ENCODE measurements around the gene FAT1.

The FAT1 gene

DNA sequence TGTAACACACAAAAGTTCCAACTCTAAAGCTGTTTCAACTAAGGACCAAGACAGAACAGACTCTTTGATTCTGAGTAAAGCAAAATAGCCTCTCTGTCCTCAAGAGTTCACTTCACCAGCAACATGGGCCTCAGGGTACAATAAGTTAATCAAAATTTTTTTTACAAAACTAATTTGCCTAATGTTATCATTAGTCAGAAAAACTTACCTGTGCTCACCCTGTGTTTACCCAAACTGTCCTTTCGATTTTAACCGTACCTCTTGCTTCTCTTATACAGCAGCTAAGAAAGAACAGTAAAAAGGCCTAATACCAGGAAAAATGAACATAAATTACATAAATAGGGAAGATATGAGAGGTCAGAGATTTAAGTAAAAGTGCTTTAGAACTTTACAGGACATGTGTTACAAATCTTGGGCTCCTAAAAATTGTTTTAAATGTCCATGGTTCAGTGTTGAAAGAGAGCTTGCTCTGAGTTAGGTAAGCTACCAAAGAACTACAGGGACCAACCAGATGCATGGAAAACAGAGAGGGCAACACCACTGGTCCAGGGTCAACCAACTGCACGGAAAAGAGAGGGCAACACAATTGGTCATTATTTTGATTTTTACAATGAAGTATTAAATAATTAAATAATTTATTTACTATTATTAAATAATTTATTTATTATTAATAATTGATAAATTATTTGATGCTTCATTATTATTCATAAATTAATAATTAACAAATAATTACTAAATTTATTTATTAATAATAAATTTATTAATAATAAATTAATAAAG is 73.1 kb downstream of the FAT1 start:
- DNase-seq = no peak

DNA sequence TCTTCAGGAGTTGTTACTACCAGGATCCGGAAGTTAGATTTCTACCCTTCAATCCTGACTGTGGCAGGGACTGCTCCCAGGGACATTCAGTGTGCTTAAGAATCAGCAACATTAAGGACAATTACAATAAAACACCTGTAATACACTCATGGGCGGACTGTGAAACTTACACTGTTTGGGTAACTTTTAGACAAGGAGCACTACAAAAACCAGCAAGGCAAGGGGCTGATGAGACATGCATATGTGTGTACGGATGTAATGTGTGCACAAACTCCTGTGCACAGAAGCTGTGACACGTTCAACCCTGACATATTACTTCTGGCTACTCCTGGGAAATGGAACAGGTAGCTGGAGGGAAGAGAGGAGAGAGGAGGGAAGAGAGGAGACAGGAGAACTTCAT is 75.8 kb downstream of the FAT1 start:
- DNase-seq = no peak

DNA sequence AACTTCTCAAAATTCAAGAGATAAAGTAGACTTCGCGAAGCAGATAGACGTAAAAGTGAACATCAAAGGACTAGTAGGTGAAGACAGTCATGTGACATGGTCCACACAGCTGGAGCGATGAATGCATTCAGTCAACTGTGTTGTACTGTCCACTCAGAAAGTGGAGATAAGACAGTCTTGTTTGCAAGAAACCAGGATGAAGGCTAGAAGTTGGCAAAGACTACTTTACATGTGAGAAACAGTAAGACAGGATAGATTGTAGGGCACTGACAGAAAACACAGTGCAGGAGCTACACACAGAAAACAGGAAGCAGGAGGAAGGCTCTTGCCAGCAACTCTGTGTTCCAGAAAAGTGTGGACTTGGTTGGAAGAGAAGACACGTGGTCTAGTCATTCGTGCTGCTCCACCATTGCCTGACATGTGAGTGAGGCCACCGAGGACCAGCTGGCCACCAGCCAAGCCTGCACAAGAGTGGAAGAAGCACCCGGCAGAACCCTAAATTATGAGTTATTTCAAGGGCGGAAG is 78.9 kb downstream of the FAT1 start:
- peak; percentile 25 for DNase-seq

DNA sequence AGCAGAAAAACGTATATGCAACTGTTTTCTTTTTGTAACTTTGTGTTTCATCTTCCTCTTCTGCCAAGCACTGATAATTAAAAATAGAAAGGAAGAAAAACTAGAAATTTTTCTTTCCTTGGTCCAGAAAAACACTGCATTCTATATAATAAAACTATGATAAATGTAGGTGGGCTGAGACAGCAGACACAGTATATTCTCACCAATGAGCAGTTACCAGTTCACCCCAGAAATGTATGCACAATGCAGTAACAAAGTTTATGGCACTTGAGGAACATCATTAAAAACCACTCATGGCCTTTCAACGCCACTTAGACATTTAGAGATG is 79.4 kb downstream of the FAT1 start:
- DNase-seq = no peak

DNA sequence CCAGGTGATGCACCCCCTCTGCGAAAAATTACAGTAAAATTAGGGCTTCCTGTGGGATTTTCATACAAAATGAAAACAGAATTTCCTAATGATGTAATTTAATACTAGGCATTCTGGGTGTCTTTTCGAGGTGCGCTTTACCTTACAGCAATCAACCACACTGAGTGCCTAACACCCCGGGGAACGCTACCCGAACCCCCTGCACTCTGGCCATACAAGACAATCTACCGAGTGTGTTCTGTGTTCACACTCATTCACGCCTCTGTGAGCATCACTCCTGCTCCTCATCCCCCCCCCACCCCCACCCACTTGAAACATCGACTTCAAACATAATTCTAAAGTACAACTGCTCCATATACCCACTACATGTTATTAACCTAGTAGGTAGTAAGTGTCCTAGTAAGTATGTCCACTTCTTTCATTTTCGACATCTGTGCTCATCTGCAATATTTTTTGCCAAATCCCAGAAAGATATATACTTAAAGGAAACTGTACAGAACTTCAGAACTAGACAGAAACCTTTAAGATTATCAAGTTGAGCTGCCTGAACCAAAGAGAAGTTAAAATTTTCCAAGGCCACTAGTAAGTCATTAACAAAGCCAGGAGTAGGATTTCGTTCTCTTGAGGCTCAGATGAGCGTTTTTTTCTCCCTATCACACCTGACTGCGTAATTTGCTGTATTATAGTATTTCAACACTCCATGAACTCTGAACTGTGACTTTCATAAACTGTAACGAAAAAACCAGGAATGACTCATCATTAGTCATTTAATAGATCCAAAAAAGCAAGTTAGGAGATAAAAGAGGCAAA is 80.0 kb downstream of the FAT1 start:
- DNase-seq = peak; percentile 25

DNA sequence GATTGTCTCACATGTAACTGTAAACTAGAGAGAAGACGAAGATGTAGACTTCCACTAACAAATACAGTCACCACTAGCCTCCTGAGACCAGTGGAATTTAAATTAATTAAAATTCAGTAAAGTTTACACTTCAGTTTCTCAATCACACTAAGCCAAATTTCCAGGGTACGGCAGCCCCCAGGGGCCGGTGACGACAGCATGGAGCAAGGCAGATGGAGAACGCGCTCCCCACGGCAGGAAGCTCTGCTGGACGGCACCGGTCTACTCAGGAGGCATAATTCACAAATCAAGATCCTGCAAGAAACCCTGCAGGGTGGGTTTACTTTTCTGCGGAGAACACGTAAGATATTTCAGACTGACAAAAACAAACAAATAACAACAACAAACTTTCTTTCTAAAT is 80.7 kb downstream of the FAT1 start:
- DNase-seq = no peak

DNA sequence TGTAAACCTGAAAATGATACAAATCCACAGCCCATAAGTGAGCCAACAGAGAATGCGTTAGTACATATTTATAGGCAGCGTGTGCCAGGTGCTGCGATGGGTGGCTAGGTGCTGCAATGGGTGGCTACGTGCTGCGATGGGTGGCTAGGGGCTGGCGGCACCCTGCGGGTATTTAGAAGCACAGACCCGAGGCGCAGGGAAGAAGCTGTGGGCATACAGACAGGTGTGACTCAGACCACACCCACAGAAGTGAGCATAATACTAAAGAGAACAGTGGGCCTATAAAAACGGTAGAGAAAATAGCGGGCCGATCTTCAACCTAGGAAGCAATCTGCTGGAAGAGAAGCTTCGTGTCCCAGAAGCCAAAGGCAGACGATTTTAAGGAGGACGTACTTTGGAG is 81.1 kb downstream of the FAT1 start:
- DNase-seq = no peak

DNA sequence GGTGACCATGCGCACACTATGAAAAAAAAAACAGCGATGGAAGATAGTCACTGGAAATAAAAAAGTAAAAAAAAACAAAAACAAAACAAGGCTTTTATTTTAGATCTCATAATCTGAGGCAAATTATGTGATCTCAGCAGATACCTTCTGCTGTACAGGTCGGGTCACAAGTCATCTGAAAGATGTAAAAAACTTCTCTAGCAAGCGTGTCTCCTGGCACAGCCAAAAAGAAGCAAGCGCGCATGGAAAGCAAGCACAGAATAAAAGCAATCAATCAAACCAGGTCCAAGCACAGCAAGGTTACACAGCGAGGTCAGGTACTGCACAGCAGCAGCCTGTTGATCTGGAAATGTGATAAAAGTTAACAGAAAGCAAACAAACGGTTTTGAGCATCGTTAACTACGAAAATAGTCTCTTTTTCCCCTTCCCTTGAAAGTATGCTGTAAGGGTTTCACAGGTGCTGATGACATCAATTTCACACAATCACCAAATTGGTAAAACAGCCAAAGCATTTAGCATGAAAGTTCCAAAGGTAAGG is 89.0 kb downstream of the FAT1 start:
- no peak for DNase-seq

DNA sequence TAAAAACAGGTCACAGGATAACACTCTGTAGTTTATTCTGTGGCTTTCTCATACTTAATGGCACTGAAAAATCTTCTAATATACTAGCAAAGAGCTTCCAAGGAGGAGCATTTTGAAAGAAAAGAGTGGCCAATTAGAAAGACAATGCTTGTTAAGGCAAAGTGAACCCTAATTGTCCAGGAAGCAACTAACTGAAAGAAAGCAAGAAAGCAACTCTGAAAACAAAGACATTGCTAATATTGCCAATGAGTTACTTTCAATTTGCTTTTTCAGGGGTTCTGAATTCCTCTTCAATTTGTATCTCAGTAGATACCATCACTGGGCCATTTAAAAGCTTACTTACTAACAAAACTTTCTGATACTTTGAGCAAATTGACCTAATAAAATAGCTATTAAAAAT is 89.8 kb downstream of the FAT1 start:
- no peak for DNase-seq

DNA sequence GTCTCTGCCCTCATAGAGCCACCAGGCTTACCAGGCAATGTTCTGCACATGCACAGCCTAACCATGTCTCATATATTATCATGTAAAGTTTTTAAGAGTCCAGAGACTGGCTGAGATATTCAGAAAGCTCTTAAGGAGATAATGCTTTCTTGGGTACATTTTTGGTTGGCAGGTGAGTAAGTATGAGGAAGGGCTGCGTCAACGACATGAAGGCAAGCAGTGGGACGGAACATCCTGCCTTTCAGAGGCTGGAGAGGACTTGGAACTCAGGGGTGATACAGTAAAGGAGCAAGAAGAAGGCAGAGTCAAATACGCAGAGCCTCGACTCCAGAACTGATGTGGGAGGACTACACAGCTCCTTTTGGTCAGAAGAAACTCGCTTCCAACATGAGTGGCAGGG is 93.5 kb downstream of the FAT1 start:
- DNase-seq = no peak

DNA sequence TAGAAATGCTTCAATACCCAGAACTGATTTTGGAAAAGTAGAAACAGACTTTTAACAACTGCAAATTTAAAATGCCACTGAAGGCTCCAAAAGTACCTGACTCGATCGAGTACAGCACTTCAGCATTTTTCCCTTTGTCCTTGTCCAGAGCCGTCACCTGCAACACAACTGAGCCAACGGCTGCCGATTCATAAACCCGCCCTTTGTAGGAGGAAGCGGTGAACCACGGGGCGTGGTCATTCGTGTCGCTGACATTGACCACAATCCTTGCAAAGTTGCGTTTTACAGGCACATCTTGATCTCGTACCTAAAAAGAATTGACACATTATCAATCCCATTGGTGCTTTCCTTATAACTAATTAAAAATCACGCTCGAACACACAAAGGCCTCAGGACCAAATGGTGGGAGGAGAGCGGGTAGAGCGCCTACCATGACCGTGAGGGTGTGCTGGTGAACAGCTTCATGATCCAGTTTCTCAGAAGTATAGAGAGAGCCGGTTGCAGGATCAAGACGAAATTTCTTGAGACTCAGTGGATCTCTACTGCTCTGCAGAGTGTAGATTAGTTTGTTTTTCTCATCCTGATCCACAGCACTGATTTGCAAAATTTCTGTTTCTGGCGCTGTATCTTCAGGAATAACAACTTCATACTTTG is 95.5 kb downstream of the FAT1 start:
- peak; percentile 85 for DNase-seq

DNA sequence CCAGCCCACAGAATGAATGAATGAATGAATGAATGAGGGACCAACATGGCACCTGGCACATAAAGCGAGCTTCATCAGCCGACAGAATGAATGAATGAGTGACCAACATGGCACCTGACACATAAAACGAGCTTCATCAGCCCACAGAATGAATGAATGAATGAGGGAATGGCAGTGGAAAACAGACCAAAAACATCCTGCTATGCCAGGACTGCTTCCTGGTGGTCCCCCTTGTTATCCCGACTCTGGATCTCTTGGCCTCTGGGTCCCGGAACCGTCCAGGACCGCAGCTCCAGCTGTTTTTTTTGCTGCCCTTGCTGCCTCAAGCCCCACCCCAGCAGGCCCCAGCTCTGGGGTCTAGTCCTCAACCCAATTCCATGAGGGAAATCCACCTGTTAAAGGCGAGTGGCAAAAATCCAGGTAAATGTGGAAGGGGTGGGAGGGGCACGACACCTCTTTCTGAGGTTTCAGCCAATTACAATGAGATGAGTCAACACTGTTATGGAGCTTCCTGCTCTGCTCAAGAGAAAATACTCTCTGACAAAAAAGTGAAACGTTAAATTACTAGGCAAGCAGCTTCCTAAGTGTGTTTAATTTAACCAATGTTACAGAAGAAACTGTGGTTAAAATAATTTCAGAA is 96.3 kb downstream of the FAT1 start:
- DNase-seq = peak; percentile 41

DNA sequence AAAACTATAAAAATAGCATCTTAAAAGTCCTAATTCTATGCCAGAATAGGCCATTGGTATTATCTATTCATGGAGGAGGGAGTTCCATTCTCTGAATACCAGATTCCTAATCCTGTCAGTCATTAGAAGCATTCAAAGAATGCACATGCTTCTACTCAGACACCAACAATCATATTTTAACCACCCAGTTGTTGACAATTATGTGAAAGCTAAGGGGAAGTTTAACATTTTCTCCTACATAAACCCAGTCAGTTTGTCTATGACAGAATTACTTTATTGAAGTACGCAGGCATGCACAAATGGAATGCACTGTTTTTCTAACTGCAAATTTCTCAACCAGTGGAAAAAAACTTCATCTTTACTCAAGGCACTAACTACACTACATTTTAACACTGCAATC is 98.7 kb downstream of the FAT1 start:
- DNase-seq = no peak

DNA sequence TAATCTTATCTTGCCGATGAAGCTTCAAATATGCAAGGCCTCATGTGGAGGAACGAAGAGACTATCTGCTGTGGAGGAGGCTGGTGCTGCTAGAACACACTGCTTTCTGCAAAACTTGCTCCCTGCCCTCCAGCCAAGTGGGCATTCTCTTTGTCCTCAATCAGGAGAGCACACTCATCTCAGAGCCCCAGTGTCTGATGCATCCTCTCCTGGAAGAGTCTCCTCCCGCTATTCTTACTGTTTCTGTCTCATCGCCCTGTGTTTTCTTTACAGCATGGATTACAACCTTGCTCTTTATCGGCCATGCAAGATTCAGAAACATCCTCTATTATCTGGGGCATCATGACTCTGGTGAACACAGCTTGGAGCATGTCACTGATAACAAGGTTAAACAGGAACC is 100.1 kb downstream of the FAT1 start:
- DNase-seq = no peak

DNA sequence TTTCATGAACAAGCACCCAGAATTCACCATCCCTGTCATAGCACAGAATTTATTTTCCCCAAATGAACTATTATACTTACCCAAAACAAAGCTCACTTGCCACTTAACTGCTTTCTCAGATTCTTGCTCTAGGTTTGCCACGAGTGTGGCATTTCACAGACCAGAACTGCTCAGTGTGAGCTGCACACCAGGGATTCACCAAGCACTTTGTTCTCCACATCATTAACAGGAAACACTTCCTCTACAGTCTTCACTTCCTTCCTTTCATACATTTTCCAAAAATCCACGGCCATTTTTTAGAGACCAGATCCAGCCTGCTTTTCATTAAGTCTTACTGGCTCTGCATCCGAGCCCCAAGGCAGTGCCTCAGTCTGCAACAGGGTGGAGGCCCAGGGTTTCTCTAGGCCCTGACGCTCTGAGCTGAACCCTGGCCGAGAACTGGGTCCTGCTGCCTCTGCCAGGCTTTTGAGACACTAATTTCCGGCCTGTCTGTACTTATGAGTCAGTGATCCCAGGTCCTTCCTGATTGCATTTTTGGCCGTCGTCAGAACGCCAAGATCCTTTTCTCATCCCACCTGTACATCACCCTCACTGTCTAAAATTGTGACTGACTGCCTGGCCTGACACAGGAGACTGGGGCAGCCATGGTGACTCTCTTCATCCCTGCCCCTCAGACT is 100.7 kb downstream of the FAT1 start:
- DNase-seq = no peak

DNA sequence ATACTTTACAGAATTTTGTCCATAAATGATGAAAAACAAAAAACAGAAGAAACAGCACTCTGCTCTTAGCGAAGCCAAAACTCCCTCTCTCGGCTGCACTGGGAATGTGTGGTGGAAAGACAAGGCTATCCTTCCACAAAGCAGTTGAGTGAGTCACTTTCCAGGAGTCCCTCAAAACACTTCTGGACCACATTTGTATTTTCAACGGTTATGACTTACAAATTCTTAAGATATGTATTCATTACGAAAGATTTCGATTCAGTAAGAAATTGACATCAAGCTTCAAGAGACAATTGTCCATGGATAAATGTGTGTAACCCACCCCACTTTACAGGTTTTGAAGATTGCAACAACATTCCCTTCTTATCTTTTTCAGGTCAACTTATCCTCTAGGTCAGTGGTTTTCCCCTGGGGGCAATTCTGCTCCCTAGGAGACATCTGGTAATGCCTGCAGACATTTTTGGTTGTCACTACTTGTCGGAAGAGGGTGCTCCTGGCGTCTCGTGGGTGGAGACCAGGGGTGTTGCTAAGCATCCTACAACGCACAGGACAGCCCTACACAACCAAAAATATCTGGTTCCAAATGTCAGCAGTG is 101.6 kb downstream of the FAT1 start:
- DNase-seq = no peak

DNA sequence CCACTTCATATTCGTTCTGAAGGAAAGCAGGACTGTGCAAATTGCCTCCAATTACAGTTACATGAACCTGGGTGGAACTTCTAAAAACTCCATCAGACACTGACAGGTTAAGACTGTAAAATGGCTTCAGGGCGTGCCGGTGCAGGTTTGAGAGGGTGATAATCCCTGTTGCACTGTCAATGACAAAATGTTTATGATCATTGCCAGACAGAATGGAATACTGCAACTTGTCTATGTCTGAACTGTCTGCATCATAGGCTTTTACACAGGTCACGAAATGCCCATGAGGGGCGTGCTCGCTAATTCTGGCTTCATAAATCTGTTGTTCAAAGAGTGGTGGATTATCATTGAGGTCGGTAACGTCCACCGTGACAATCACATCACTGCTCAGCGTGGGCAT is 104.6 kb downstream of the FAT1 start:
- no peak for DNase-seq

DNA sequence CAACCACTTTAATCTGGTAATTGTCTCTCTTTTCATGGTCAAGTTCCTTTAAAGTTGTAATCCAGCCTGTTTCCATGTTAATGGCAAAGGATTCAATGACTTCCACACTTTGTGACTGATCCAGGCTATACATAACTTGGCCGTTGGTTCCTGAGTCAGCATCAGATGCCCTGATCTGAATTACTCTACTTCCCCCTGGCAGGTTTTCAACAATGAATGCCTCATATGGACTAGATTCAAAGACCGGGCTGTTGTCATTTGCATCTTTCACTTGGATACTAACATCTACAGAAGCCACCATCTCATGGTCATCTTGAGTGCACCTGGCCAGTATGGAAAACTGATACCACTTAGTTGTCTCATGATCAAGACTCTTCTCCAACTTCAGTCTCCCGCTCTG is 105.7 kb downstream of the FAT1 start:
- DNase-seq = no peak

DNA sequence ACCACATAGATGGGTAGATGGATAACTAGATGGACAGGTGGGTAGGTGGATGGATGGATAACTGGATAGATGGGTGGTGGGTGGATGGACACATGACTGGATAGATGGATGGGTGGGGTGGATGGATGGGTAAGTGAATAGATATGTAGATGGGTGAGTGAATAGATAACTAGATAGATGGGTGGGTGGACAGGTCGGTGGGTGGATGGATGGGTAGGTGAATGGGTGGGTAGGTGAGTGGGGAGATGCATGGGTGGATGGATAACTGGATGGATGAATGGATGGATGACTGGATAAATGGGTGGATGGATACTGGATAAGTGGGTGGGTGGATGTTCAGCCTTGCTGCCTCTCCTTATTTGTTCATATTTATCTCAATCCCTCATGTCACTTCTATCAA is 116.2 kb downstream of the FAT1 start:
- no peak for DNase-seq

DNA sequence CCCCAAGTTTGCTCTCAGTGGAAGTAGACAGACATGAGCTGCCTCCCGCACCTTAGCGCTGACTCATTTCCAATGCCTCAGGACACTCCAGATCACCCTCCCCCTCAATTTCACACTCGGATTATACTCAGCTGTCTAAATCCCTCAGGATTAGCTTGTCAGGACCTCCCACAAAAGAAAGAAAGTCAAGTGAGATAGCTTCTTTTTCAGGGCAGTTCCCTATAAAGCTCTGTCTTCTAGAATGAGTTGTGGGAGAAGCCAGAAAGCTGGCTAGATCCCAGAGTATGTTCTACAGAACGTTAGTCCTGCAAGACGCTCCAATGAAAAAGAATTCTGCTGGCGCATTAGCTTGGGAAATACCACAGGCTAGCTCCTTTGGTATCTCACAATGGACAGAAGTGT is 117.1 kb downstream of the FAT1 start:
- DNase-seq = no peak

DNA sequence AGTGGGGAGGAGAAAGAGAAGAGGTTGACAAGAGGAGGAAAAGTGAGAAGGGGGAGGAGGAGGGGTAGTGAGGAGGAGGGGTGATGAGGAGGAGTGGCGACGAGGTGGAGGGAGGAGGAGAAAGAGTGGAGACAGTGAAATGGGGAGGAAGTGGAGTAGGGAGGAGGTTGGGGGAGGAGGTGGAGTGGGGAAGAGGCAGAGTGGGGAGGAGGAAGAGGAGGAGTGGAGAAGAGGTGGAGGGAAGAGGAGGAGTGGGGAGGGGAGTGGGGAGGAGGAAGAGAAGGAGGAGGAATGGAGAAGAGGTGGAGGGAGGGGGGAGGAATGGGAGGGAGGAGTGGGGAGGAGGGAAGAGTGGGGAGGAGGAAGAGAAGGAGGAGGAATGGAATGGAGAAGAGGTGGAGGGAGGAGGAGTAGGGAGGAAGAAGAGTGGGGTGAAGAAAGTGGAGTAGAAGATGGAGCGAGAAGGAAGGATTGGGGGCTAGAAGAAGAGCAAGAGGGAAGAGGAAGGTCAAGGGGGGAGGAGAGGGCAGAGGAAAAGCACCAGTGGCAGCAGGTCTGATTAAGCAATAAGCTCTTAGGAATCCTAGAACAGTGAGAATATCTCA is 118.3 kb downstream of the FAT1 start:
- DNase-seq = no peak

Data from MV-4-11 (cell line).